ENCODE data around the gene FECH.
"Not testable (repeated sequence)": the region's sequence is repeated elsewhere in the genome, so short reads cannot be mapped to it uniquely, and the experiment has no call there.

The FECH gene, protein sequence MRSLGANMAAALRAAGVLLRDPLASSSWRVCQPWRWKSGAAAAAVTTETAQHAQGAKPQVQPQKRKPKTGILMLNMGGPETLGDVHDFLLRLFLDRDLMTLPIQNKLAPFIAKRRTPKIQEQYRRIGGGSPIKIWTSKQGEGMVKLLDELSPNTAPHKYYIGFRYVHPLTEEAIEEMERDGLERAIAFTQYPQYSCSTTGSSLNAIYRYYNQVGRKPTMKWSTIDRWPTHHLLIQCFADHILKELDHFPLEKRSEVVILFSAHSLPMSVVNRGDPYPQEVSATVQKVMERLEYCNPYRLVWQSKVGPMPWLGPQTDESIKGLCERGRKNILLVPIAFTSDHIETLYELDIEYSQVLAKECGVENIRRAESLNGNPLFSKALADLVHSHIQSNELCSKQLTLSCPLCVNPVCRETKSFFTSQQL

DNA sequence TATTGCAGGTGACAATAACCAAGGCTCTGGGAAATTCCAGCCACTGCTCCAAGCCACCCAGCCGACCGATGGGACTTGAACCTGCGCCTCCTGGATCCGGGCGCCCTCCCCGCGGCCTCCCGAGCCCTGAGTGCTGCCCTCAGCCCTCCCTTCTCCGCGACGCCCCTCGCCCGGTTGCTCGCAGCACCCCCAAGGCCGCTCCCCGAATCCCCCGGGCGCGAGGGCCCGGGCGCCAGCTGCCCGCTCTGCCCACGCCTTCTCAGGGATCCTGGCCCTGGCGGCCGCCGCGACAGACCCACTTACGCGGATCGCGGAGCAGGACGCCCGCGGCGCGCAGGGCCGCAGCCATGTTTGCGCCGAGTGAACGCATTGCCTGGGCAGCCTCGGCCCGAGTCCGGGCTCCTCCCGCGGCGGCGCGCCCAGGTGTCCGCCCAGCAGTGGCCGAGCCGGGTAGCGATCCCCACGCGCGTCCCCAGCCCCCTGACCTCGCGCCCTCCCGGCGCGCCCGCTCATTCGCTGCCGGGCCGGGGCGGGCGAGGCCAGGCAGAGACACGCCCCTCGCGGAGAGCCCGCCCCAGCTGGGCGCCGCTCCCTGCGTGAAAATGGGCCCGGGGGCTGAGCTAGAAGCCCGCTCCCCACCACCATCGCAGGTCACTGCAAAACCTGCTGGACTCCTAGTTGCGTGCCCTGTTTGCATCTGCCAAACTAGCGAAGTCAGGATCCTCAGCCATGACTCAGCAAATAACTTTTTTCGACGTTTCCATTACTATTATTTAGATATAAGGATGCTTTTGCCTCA lies at the start of gene FECH:
FECH (minus strand) TSS at position 452 of the 799 bp plus-strand sequence; CDS start at position 370, 82 bp downstream.
- DNase-seq: peak; percentile 87

DNA sequence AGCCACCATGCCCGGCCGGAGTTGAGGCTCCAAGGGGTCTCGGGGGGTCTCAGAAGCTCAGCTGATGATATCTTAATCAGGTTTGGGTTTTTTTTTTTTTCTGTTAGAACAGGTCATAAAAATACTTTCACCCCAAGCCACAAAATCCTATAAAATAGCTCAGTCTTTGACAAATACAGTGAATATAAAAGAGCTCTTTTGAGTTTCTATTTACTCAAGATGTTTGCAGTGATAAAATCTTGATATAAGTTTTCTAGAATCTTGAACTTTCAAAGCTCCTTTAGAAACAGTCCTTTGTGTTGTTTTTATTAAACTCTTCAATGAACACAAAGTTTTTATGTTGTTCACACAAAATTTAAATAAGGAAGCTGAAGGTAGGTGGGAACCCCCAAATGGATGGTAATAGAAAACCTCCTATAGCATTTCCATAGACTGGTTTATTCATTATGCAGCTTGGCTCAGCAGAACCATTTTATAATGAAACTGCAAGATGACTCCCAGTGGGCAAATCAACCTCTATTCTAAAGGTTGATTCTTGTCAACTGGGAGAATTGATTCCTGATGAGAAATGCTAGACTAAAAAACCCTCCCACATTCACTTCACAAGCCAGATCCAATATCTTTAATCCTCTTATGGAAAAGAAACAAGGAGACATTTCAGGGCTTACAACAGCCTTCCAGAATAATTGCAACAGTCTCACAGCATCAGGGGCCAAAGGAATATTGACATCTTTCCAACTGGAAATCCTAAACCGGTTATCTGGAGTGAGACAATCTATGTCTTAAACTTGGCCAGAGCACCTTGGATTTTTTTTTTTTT lies 48.7 kb upstream of the FECH start:
- no peak for DNase-seq

DNA sequence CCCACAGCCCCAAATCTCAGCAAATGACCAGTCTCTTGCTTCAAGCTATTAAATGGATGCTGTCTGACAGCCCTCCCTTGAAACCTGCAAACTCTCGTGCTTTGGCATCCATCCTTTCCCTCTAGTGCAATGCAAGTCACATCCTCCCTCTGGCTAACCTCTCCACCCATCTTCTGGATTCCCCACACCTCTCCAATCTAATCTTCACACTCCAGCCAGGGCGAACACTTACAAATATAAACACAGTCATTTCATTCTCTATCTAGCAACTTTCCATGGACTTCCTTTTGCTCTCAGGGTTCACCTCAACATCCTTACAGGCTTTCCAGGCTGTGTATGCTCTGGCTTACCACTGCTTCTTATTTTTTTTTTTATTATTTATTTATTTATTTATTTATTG lies 45.2 kb upstream of the FECH start:
- DNase-seq: no peak

DNA sequence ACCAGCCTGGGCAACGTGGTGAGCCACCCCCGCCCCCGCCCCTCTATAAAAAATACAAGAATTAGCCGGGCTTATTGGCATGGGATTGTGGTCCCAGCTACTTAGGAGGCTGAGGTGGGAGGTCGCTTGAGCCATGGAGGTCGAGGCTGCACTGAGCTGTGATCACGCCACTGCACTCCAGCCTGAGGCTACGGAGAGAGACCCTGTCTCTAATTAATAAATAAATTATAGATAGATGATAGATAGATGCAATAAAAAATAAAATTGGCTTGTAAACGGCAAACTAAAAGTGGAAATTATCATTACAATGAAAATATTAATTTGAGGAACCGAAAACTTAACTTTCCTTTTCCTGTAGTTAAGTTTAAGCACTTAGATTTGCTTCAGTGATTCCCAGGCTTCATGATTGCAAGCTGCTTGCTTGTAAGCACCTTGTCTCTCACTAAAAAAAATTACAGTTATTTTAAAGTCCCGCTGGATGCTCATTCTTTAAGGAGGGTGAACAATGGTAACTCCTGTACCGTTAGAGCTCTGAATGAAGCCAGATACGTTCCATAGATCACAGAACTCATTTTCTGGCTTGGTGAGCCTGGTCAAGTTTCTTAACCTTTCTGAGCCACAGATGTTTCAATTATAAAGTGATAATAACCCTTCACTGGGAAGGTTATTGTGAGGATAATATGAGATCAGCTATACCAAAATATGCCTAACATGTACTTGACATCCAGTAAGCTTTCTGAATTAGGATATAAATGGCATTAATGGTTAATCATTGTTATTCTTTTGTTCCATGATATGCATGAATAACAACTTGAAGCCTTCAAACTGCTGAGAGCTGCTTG lies 44.5 kb upstream of the FECH start:
- peak; percentile 33 for DNase-seq

DNA sequence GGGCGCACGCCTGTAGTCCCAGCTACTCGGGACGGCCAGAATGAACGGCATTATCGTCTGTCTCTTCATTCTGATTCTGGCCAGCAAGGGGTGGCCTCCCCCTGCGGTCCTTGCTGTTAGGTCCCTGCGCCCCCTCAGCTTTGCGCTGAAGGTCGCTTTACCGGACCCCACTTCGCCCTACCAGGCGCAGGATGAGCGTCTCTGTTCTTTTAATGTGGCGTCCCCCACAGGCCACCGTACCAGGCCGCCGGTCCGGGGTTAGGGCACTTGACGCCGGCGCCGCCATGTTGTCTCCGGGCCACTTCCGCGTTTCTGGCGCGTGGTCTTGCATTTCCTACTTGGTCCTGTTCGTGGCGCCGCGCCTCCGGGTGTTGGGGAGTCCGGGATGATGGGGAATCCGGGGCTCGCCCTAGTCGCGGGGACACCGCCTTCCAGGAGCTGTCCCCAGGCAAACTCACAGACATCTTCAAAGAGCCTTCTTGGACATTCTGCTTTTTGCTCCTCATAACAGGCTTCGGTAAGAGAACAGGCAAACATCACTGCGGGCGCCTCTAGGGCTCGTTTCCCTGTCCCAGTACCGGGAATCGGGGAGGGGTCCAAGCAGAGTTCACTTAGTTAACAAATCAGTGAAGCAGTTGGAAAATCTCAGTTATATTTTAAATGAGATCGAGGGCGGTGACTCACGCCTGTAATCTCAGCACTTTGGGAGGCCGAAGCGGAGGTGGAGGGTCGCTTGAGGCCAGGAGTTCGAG lies 43.7 kb upstream of the FECH start:
- peak; percentile 97 for DNase-seq

DNA sequence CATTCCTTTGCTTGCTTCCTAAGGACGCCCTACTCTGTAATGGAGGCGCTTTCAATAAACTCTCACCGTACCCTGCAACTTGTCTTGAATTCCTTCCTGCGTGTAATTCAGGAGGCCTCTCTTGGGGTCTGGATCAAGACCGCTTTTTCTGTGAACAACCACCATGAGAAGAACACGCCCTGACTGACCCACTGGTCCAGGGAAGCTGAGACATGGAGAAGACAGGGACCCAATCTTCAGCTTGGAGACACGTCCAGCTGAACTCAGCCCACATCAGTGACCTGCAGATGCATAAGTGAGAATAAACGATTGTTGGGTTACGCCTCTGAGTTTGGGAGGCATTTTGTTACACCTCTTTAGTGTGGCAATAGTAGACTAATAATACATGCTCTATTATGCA lies 42.9 kb upstream of the FECH start:
- DNase-seq: no peak

DNA sequence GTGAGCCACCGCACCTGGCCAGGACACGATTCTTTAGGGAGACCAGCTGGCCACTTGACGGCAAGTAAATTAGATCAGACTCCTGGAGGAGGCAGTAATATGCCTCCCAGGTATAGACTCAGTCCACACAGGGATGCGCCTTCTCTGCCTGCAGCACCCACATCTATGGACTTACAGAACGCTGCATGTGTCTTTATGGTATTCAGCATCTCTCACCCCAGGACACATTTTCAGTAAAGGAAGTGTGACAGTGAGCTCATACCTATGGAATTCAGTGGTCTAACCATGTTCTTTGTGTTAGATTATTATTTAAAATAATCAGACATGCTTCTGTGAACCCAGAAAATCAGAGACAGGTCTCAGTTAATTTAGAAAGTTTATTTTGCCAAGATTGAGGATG lies 41.0 kb upstream of the FECH start:
- DNase-seq: no peak

DNA sequence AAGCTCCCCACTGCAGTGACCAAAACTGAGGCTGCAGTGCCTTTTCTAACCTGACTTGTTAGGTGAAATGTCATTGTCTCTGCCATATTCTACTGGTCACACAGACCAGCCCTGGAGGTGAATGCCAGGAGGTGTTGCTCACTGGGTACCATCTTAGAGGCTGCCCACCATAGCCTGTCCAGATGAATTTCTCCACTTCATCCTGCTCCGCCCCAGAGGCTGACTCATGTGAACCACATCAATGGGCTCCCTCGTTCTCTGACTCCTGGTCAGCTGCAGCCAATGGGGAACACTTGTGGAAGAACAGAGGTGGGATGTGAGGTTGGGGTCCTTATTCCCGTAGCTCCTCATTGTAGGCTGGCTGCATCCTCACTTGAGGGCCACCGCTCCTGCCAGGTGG lies 38.5 kb upstream of the FECH start:
- DNase-seq: no peak

DNA sequence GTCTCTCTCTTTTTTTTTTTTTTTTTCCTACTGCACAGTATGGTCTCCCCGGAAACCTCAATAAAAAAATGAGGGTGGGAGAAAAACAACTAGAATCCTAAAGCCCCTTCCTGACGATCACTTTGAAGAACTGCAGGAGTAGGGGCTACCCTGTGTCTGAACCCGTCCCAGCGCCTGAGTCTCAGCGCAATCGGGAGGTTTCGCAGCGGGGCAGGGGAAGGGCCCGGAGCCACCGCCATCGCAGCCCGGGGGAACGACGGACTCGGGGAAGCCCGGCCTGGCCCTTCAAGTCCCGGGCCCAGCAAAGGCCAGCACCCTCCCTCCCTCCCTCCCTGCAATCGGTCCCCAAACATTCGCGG lies 34.7 kb upstream of the FECH start:
- peak; percentile 32 for DNase-seq

DNA sequence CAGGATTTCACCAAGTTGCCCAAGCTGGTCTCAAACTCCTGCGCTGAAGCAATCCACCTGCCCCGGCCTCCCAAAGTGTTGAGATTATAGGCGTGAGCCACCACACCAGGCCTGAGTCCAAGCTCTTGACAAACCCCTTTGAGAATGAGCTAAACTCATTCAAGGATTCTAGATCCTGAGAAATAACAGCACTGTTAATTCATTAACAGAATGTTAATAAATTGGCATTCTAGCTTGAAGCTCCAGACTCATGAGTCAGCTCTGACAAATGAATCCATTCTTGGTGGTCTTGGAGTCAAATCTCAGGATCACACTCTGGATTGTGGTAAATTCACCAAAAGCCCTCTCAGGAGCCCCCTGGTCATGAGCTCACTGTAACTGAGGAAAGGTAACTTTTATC lies 33.4 kb upstream of the FECH start:
- DNase-seq: no peak

DNA sequence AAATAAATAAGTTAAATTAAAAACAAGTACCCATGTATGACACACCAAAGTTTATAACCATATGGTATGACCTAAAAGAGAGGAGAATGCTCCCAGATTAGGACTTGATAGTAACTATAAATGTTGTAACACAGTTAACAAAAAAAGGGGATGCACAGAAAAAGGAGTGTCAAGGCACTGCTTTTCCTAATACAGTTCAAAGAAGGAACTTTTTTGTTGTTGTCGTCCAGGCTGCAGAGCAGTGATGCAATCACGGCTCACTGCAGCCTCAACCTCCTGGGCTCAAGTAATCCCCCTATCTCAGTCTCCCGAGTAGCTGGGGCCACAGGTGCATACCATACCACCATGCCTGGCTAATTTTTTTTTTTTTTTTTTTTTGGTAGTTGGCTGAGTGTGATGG lies 32.4 kb upstream of the FECH start:
- peak; percentile 25 for DNase-seq

DNA sequence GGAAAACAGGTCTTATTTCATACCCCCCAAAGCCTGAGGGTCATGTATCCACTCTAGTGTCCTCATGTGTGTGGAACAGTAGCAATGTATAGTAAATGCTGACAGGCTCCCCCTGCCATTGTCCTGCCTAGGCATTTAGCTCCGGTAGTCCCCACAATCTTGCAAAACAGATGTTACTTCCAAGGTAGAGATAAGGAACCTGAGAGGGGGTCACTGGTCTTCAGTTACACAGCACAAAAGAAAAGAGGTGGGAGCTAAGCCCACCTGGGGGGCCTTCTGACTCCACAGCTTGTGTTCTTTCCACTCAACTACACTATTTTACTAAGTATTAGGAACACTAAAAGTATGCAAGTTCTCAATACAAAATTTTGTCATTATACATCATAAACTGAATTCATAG lies 17.4 kb upstream of the FECH start:
- no peak for DNase-seq

DNA sequence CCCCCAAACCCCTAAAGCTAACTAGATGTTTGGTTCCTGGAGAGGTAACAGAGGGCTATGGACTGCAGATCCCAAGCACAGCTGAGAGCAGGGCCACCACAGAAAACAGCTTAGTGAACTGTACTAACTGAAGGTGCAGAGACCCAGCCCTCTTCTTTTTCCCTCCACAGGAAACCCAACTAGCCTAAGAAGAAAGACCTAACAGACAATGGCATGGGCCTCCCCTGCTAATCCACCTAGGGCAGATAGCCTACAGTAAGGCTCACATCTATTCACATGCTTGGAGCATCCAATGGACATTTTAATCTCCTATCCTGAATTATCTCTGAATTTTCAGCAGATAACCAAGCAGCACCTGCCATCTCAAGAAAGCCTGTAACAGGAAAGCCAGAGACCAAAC lies 8.8 kb upstream of the FECH start:
- DNase-seq: no peak

DNA sequence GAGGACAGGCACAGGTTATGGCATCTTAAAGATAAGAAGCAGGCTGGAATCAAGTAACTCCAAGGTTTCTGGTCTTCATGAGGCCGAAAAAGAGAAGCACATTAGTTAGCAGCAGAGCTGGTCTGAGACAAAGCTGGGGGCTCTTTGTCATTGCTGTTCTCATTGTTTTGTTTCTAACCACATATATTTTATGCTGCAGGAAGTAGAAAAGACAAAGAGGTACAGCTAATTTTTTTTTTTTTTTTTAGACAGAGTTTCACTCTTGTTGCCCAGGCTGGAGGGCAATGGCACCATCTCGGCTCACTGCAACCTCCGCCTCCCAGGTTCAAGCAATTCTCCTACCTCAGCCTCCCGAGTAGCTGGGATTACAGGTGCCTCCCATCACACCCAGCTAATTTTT lies 6.2 kb upstream of the FECH start:
- not testable (repeated sequence) for DNase-seq

DNA sequence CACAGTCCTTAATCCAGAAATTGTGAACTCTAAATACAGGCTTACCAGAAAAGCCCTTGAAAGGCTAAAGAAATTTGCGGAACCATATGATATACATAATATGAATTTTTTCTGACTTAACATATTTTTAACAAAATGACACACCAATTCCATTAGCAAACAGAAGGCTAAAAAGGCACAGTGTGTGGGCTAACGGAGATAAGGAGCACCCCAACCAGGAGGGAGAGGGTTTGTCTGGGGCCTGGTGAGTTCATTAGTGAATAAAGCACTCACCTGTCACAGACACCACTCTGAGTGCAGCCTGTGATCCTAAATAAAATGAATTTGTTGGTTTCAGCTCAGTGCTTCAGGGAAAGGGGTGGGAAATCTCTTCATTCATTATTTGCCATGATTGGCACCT lies 2.7 kb upstream of the FECH start:
- no peak for DNase-seq

DNA sequence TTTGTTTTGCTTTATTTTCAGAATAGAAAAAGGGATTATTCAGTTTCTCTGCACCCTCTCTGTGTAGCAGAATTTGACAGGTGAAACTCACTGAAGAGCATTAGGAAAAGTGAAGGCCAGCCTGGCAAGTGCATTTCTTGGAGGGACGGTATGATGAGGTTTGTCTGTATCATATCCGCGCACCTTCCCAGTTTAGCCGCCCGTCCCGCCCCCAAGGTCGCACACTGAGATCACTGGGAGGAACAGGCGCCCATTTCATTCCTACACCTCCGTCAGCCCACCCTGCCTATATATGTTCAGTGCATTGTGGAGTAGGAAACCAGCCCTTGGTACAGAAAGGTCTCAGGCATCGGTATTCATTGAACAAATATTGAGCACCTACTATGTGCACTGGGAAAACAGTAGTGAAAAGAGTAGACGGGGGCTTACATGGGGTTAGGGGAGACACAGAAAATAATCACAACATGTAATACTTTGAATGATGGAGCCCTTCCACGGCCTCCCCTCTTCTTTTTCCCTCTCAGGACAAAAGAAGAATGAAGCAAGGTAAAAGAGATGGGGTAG lies 678 bp upstream of the FECH start:
- DNase-seq: no peak

DNA sequence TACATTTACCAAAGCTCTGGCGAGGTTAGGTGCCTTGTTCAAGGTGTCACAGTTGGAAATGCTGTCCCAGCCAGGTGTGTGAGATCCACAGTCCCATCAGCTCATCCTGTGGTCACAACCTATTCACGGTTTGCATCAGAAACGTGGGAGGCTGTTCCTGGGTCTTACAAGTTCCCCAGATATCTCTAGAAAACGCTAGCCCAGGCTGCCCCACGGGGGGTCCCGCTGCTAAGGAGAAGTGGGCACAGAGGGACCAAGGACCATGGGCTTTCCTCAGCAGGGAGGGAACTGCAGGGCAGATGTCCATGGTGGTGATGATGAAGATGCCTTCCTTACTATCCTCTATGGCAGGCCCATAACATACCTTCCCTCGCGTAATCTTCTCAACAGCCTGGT lies 649 bp downstream of the FECH start:
- DNase-seq: no peak

DNA sequence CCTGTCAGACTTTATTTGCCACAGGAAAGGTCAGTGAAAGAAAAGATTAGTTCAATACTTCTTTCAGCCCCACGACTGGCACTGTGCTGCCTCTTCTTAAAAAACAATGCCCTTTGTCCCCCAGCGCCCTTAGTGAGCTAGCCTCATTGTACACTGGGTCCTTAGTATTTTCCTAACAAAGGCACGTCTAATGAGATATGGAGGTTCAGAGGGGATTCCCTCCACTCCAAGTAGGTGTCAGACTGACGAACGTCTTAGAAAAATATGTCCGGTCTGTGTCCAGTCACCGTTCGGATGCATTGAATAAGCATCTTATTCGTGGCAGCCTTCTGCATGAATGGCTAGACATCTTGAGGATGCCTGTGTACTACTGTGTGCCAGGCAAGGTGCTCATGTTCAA lies 1.1 kb downstream of the FECH start:
- no peak for DNase-seq

DNA sequence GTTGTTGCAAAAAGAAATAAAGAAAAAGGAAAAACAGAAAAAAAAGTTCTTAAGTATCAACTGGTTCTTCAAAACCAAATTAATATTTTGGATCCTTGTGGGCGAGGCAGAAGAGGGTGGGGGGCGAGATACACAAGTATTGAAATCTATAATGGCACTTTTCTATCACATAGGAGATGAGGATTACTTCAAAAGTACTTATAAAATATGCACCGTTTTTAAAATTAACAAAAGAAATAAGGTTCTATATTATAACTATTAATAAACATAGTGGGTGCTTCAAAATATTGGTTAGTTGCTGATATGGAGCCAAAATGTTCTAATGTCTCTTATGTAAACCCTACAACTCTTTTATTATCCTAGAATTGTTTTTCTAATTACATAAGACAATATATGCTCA lies 2.1 kb downstream of the FECH start:
- no peak for DNase-seq

DNA sequence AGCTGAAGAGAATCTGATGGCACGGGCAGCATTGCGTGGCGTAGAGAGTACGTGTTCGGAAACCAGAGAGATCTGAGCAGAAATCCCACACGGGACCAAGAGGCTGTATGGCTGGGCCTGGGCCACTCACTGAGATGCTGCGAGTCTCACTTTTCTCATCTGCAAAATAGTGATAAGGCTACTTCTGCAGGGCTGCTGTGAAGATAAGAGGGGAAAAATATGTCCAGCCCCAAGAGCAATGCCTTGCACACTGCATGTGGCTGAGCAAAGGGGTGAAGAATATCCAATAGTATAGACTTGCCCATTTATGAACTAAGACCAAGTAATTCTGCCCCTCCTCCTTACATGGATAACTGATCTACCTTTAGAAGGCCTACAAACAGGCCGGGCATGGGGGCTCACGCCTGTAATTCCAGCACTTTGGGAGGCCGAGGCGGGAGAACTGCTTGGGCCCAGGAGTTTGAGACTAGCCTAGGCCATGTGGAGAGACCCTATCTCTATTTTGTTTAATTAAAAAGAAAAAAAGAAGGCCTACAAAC lies 3.1 kb downstream of the FECH start:
- DNase-seq: no peak

DNA sequence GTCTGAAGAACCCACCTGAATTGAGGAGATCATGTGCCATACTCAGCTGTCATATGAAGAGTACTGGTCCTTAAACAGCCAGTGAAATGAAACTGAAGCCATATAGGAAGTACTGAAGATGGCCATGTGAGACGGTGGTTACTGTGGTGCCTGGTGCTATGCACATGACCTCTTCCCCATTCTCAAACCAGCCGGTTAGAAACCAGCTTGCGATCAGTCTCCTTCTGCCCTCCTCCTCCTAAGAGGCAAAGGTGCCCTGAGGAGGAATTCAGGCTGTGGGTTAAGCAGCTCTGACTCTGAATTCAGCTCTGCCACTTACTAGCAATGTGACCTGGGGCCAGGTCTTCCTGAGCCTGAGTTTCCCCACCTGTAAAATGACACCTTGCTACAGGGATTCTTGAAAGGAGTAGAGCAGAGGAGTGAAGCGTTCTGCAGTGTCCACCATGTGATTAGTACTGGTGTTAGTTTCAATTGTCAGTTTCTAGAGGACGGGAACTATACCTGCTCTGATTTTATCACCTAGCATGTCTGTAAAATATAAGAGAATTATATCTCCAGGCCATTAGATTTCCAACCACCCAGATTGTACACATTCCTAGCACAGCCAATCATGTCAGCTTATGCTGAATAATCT lies 5.1 kb downstream of the FECH start:
- peak; percentile 82 for DNase-seq
